ENCODE data around the gene COL1A2.

The COL1A2 gene

DNA sequence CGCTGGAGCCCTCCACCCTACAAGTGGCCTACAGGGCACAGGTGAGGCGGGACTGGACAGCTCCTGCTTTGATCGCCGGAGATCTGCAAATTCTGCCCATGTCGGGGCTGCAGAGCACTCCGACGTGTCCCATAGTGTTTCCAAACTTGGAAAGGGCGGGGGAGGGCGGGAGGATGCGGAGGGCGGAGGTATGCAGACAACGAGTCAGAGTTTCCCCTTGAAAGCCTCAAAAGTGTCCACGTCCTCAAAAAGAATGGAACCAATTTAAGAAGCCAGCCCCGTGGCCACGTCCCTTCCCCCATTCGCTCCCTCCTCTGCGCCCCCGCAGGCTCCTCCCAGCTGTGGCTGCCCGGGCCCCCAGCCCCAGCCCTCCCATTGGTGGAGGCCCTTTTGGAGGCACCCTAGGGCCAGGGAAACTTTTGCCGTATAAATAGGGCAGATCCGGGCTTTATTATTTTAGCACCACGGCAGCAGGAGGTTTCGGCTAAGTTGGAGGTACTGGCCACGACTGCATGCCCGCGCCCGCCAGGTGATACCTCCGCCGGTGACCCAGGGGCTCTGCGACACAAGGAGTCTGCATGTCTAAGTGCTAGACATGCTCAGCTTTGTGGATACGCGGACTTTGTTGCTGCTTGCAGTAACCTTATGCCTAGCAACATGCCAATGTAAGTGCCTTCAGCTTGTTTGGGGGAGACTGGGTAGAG is at the start of gene COL1A2:
Gene COL1A2 (plus strand): TSS at position 459 of the 704 bp plus-strand sequence. CDS start 137 bp downstream, at position 596.
- Histone ChIP-seq H3K9me3 (ENCODE audit: control insufficient read depth, insufficient read depth, low read depth, low read length) (no peaks in the 10 kb centered on the region), H3K9ac (ENCODE audit: low read length) (peak within 1 kb of the TSS; percentile 71), H3K27ac (ENCODE audit: low read depth, low read length) (peak within 1 kb of the TSS; percentile 29; the same call in 1 of the 2 replicates), H3K4me1 (ENCODE audit: control insufficient read depth, insufficient read depth, low read length) (peaks cover 39% of the 10 kb centered on the region), H3K36me3 (ENCODE audit: control insufficient read depth, insufficient read depth, low read length) (peaks cover 8% of the 10 kb centered on the region), H3K27me3 (ENCODE audit: control insufficient read depth, insufficient read depth, low read length) (peaks cover 6% of the 10 kb centered on the region; the same call in 1 of the 2 replicates), H3K4me3 (ENCODE audit: low read depth, low read length) (peak within 1 kb of the TSS; percentile 73)

DNA sequence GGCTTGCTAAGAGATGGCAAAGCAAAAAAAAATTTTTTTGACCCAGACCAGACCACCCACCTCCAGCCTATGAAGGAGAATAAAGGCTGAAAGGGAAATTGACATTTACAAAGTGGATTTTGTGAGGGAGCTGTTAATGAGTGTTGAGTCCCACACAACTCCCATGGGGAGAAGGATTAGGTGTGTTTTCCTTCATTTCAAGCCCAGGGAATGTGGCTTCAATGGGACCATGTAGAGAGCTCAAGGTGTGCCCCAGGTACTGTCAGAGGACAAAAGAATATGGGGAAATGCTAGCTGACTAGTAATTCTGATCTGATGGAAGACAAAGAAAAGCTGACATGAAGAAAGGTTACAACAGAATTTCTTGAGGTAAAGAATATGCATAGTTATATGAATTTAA is 48.8 kb upstream of the COL1A2 start:
- Histone ChIP-seq H3K36me3 (ENCODE audit: control insufficient read depth, insufficient read depth, low read length) (no peaks in the 10 kb centered on the region), H3K27me3 (ENCODE audit: control insufficient read depth, insufficient read depth, low read length) (no peaks in the 10 kb centered on the region), H3K27ac (ENCODE audit: low read depth, low read length) (0 out of 2 replicates have a peak overlapping the region, but pooled peaks have one; percentile 12), H3K9me3 (ENCODE audit: control insufficient read depth, insufficient read depth, low read depth, low read length) (no peaks in the 10 kb centered on the region), H3K4me1 (ENCODE audit: control insufficient read depth, insufficient read depth, low read length) (peaks cover 24% of the 10 kb centered on the region), H3K9ac (ENCODE audit: low read length) (no peak overlapping the region), H3K4me3 (ENCODE audit: low read depth, low read length) (no peak overlapping the region)

DNA sequence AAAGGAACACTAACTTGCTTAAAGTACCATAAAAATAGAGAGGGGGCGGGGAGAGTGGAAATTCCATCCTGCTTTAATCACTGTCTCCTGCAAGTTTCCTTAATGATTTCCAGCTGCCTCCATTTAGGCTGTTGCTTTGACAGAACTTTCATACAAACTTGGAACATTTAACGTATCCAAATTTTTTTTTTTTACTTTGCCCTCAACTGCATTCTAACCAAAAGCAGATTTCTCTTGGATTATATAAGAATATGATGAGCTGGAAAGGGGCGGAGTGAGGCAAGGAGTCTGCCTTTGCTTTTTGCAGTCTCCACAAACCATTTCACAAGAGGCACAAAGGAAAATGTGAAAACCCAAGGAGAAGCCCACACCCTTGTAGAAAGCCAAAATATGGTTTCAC is 46.6 kb upstream of the COL1A2 start:
- H3K4me1 ChIP-seq (ENCODE audit: control insufficient read depth, insufficient read depth, low read length), result peaks cover 24% of the 10 kb centered on the region
- H3K9ac ChIP-seq (ENCODE audit: low read length), result no peak overlapping the region
- no peaks in the 10 kb centered on the region for H3K36me3 ChIP-seq (ENCODE audit: control insufficient read depth, insufficient read depth, low read length)
- H3K4me3 ChIP-seq (ENCODE audit: low read depth, low read length), result no peak overlapping the region
- no peaks in the 10 kb centered on the region for H3K9me3 ChIP-seq (ENCODE audit: control insufficient read depth, insufficient read depth, low read depth, low read length)
- no peak overlapping the region for H3K27ac ChIP-seq (ENCODE audit: low read depth, low read length)
- H3K27me3 ChIP-seq (ENCODE audit: control insufficient read depth, insufficient read depth, low read length), result no peaks in the 10 kb centered on the region

DNA sequence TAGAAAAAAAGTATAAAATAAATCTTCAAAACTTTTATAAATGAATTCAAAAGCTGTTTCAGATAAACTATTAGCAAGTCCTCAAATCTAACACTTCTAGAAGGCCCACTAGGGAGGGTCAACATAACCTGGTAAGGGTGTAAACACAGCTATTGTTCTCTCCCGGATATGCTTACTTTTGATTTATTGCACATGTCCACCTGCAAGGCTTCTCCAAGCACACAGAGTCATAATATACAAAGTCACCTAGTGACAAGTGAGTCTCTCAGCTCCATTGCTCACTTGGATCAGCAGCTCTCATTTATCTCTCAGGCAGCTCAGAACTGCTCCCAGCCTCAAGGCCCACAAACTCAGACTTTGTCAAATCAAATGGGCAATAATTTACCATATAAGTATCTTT is 44.0 kb upstream of the COL1A2 start:
- no peak overlapping the region for H3K27ac ChIP-seq (ENCODE audit: low read depth, low read length)
- no peaks in the 10 kb centered on the region for H3K36me3 ChIP-seq (ENCODE audit: control insufficient read depth, insufficient read depth, low read length)
- H3K4me3 ChIP-seq (ENCODE audit: low read depth, low read length), result no peak overlapping the region
- no peaks in the 10 kb centered on the region for H3K9me3 ChIP-seq (ENCODE audit: control insufficient read depth, insufficient read depth, low read depth, low read length)
- H3K4me1 ChIP-seq (ENCODE audit: control insufficient read depth, insufficient read depth, low read length), result peaks cover 22% of the 10 kb centered on the region
- no peak overlapping the region for H3K9ac ChIP-seq (ENCODE audit: low read length)
- no peaks in the 10 kb centered on the region for H3K27me3 ChIP-seq (ENCODE audit: control insufficient read depth, insufficient read depth, low read length)

DNA sequence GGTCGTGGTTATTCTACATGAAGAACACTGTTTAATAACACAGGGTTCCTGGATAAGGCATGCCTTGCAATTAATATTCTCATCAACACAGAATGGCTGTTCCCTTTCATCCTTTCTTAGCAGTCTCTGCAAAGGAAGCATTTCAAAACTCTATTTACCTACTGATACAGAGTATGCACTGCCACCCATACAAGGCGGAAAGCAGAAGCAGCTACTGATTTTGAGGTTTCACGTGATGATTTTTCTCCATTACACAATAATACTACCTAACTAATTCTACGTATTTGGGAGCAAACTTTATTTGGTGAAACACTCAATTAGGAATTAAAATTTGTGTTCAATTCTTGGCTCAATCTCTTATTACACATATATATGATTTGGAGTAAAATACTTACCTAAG is 43.0 kb upstream of the COL1A2 start:
- H3K4me1 ChIP-seq (ENCODE audit: control insufficient read depth, insufficient read depth, low read length), result peaks cover 16% of the 10 kb centered on the region
- no peak overlapping the region for H3K9ac ChIP-seq (ENCODE audit: low read length)
- H3K4me3 ChIP-seq (ENCODE audit: low read depth, low read length), result no peak overlapping the region
- no peaks in the 10 kb centered on the region for H3K36me3 ChIP-seq (ENCODE audit: control insufficient read depth, insufficient read depth, low read length)
- H3K27me3 ChIP-seq (ENCODE audit: control insufficient read depth, insufficient read depth, low read length), result no peaks in the 10 kb centered on the region
- H3K9me3 ChIP-seq (ENCODE audit: control insufficient read depth, insufficient read depth, low read depth, low read length), result no peaks in the 10 kb centered on the region
- H3K27ac ChIP-seq (ENCODE audit: low read depth, low read length), result no peak overlapping the region

DNA sequence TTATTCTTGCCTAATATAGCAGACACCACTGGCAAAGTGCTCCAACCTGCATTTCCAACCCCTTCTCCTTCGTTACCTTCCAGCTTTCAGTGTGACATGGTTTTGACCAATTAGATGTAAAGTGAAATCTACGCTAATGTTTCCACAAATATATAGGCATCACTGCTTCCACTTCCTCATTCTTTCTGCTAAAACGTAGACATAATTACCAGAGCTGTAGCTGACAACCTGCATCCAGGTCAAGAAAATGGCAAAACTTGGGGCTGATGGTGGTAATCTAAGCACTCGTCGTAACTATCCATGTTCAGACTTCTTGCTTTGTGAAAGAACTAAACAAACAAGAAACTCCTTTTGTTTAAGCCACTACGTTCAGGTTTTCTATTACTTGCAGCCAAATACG is 41.8 kb upstream of the COL1A2 start:
- no peak overlapping the region for H3K9ac ChIP-seq (ENCODE audit: low read length)
- no peak overlapping the region for H3K27ac ChIP-seq (ENCODE audit: low read depth, low read length)
- H3K4me1 ChIP-seq (ENCODE audit: control insufficient read depth, insufficient read depth, low read length), result peaks cover 9% of the 10 kb centered on the region
- no peak overlapping the region for H3K4me3 ChIP-seq (ENCODE audit: low read depth, low read length)
- no peaks in the 10 kb centered on the region for H3K36me3 ChIP-seq (ENCODE audit: control insufficient read depth, insufficient read depth, low read length)
- no peaks in the 10 kb centered on the region for H3K9me3 ChIP-seq (ENCODE audit: control insufficient read depth, insufficient read depth, low read depth, low read length)
- H3K27me3 ChIP-seq (ENCODE audit: control insufficient read depth, insufficient read depth, low read length), result no peaks in the 10 kb centered on the region

DNA sequence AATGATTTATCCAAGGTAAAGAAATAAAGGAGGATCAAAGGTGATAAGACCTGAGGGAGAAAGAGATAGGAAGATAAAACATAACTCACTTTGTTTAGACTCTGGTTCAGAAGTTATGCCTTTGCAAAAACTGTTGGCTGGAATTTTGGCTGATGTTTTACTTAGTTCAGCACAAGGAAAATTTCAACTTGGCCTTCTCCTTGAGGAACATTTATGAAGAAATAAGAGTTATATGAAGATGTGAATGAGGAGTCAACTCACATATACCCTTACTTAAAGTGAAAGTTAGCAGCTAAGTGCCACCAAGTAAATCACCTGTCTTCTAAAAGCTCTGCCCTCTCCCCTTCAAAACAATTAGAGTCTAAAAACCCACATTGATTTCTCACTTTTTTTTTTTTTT is 39.7 kb upstream of the COL1A2 start:
- Histone ChIP-seq H3K27ac (ENCODE audit: low read depth, low read length) (no peak overlapping the region), H3K4me3 (ENCODE audit: low read depth, low read length) (no peak overlapping the region), H3K36me3 (ENCODE audit: control insufficient read depth, insufficient read depth, low read length) (no peaks in the 10 kb centered on the region)

DNA sequence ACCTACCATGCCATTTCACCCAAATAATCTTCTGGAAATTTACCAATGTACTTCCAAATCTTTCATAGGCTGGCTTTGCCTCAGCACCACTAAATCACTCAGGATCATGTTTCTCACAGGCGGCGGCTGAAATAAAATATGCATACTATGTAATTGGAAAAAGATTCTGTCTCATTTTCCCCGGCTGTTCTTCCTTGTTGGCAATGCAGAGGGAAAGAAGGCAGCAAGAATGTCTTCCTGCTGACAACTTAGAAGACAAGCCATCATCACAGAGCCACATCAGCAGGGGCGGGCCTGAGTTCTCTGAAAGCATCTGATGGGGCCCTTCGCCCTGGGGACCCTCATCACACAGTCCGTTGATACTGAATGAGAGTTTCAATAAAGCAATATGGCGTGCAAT is 39.2 kb upstream of the COL1A2 start:
- Histone ChIP-seq H3K4me3 (ENCODE audit: low read depth, low read length) (no peak overlapping the region), H3K9ac (ENCODE audit: low read length) (no peak overlapping the region), H3K9me3 (ENCODE audit: control insufficient read depth, insufficient read depth, low read depth, low read length) (no peaks in the 10 kb centered on the region), H3K4me1 (ENCODE audit: control insufficient read depth, insufficient read depth, low read length) (no peaks in the 10 kb centered on the region), H3K27me3 (ENCODE audit: control insufficient read depth, insufficient read depth, low read length) (no peaks in the 10 kb centered on the region), H3K27ac (ENCODE audit: low read depth, low read length) (no peak overlapping the region), H3K36me3 (ENCODE audit: control insufficient read depth, insufficient read depth, low read length) (no peaks in the 10 kb centered on the region)

More for the DNA sequence above, 39.7 kb upstream of the COL1A2 start:
- no peaks in the 10 kb centered on the region for H3K4me1 ChIP-seq (ENCODE audit: control insufficient read depth, insufficient read depth, low read length)
- no peak overlapping the region for H3K9ac ChIP-seq (ENCODE audit: low read length)
- H3K9me3 ChIP-seq (ENCODE audit: control insufficient read depth, insufficient read depth, low read depth, low read length), result no peaks in the 10 kb centered on the region
- no peaks in the 10 kb centered on the region for H3K27me3 ChIP-seq (ENCODE audit: control insufficient read depth, insufficient read depth, low read length)

DNA sequence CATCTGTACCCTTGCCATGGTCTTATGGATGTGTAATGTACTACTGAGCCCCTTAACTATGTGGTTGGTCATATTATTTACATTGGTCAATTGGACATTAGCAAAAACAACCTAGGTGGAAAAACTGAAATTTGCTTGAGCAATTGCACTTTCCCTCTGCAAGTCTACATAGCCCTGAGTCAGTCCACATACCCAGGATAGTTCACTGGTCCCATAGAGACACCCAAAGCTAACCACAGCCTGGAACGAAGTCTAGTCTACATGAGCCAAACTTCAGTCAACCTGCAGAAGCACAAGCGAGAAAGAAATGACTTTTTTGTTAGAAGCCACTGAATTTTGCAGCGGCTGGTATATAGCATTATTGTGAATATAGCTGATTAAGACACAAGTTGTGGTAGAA is 37.6 kb upstream of the COL1A2 start:
- no peak overlapping the region for H3K4me3 ChIP-seq (ENCODE audit: low read depth, low read length)
- no peak overlapping the region for H3K9ac ChIP-seq (ENCODE audit: low read length)
- H3K27me3 ChIP-seq (ENCODE audit: control insufficient read depth, insufficient read depth, low read length), result no peaks in the 10 kb centered on the region
- no peaks in the 10 kb centered on the region for H3K4me1 ChIP-seq (ENCODE audit: control insufficient read depth, insufficient read depth, low read length)
- no peaks in the 10 kb centered on the region for H3K36me3 ChIP-seq (ENCODE audit: control insufficient read depth, insufficient read depth, low read length)
- no peak overlapping the region for H3K27ac ChIP-seq (ENCODE audit: low read depth, low read length)
- H3K9me3 ChIP-seq (ENCODE audit: control insufficient read depth, insufficient read depth, low read depth, low read length), result no peaks in the 10 kb centered on the region

DNA sequence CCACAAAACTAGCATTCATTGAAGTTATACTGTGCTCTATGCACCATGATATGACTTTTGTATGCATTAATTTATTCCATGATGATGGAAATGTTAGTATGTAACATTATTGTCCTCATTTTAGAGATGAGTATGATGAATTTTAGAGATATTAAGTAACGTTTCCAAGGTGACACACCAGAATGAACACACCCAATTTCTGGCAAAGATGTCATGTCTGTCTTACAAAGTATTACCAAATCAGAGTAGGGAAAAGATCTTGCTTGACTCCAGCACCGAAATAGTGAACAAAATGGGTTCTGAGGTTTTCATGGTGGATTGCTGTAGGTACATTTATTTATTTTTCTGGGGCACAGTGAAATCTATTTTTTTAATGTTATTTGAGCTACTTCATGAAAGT is 33.8 kb upstream of the COL1A2 start:
- no peak overlapping the region for H3K27ac ChIP-seq (ENCODE audit: low read depth, low read length)
- no peaks in the 10 kb centered on the region for H3K27me3 ChIP-seq (ENCODE audit: control insufficient read depth, insufficient read depth, low read length)
- H3K4me1 ChIP-seq (ENCODE audit: control insufficient read depth, insufficient read depth, low read length), result no peaks in the 10 kb centered on the region
- H3K36me3 ChIP-seq (ENCODE audit: control insufficient read depth, insufficient read depth, low read length), result no peaks in the 10 kb centered on the region
- no peaks in the 10 kb centered on the region for H3K9me3 ChIP-seq (ENCODE audit: control insufficient read depth, insufficient read depth, low read depth, low read length)
- H3K4me3 ChIP-seq (ENCODE audit: low read depth, low read length), result no peak overlapping the region
- no peak overlapping the region for H3K9ac ChIP-seq (ENCODE audit: low read length)

DNA sequence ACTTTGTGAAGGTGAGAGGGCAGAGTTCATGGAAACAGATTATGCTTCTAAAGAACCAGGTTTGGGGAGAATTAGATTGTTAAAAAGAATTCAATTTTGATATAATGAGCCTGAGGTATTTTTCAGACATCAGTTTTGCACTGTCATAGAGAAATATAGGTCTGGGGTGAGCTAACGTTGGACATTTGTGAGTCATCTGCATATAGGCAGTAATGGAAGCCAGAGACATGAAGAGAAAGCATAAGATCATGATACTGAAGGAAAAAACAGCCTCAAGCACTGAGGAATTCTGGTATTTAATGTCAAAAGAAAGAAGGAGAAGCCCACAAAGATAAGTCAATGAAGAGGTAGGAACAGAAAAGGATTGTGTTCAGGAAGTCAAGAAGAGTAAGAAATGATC is 32.4 kb upstream of the COL1A2 start:
- no peak overlapping the region for H3K9ac ChIP-seq (ENCODE audit: low read length)
- H3K4me3 ChIP-seq (ENCODE audit: low read depth, low read length), result no peak overlapping the region
- no peaks in the 10 kb centered on the region for H3K27me3 ChIP-seq (ENCODE audit: control insufficient read depth, insufficient read depth, low read length)
- no peak overlapping the region for H3K27ac ChIP-seq (ENCODE audit: low read depth, low read length)
- H3K36me3 ChIP-seq (ENCODE audit: control insufficient read depth, insufficient read depth, low read length), result no peaks in the 10 kb centered on the region
- no peaks in the 10 kb centered on the region for H3K9me3 ChIP-seq (ENCODE audit: control insufficient read depth, insufficient read depth, low read depth, low read length)
- H3K4me1 ChIP-seq (ENCODE audit: control insufficient read depth, insufficient read depth, low read length), result no peaks in the 10 kb centered on the region
